HepG2 (cell line): ENCODE measurements around the gene SLC17A9. TPM values are rescaled to one million over a fixed set of nuclear protein-coding genes. Genes with fewer than 3 reads are reported as not detected.
A peak's percentile ranks its signal among the peaks of the same experiment; 100 is the strongest.

Experiments
- AHR ChIP-seq: IDR thresholded peaks from 2 replicates; pipeline ENCODE4 v1.6.1; 2018; ENCODE audit warnings: missing genetic modification reagents, missing compliant biosample characterization
- EED ChIP-seq: sonication (generic); formaldehyde crosslinking; IDR thresholded peaks from 2 replicates; pipeline ENCODE4 v1.5.0; 2020; ENCODE audit warnings: mild to moderate bottlenecking, missing genetic modification reagents
- ELF1 ChIP-seq: sonication (generic); formaldehyde crosslinking; IDR thresholded peaks from 2 replicates; pipeline ENCODE4 v1.4.0; 2020; ENCODE audit warnings: missing genetic modification reagents
- GTF3A ChIP-seq: sonication (generic); formaldehyde crosslinking; conservative IDR thresholded peaks from 2 replicates; pipeline ENCODE4 v1.4.0; 2020; ENCODE audit warnings: mild to moderate bottlenecking, missing genetic modification reagents
- HNRNPUL1 ChIP-seq: fragments of 200-400 bp; formaldehyde crosslinking; IDR thresholded peaks from 2 replicates; pipeline ENCODE4 v1.6.1; 2017; ENCODE audit warnings: low read depth, mild to moderate bottlenecking, low read length, moderate library complexity
- HOXA5 ChIP-seq: sonication (generic); formaldehyde crosslinking; IDR thresholded peaks from 2 replicates; pipeline ENCODE4 v1.4.0; 2020; ENCODE audit warnings: missing genetic modification reagents
- RAD21 ChIP-seq: fragments of 450-650 bp; formaldehyde crosslinking; IDR thresholded peaks from 2 replicates; pipeline ENCODE4 v1.5.0; 2020; ENCODE audit warnings: mild to moderate bottlenecking
- TBX2 ChIP-seq: sonication (generic); formaldehyde crosslinking; IDR thresholded peaks from 2 replicates; pipeline ENCODE4 v1.5.0; 2020; ENCODE audit warnings: missing genetic modification reagents, mild to moderate bottlenecking, borderline replicate concordance
- ZNF282 ChIP-seq: fragments of 450-650 bp; IDR thresholded peaks from 2 replicates; pipeline ENCODE4 v1.6.1; 2018; ENCODE audit not compliant: partially characterized antibody
- ZNF891 ChIP-seq: sonication (generic); formaldehyde crosslinking; IDR thresholded peaks from 2 replicates; pipeline ENCODE4 v1.5.0; 2020; ENCODE audit warnings: mild to moderate bottlenecking, missing genetic modification reagents
- polyA plus RNA-seq, 8 experiments: library from polyadenylated mRNA; depleted of rRNA in 3 of 8; stranded (reverse) in 7 of 8; unstranded in 1 of 8; fragments of >200 nt; fragmentation: Illumina TruSeq in 4 of 8; extraction: Trizol in 4 of 8; gene quantifications; 2 replicates each; pipeline versions ENCODE4 v1.2.1 to v1.2.3, GENCODE V29; 2011 to 2016; ENCODE audit warnings: low read depth in 4 of 8, missing spikeins in 1 of 8, mixed read lengths in 1 of 8; ENCODE audit not compliant: insufficient read depth in 1 of 8
- total RNA-seq, 5 experiments: library from RNA; depleted of rRNA; stranded (reverse); fragments of >200 nt; fragmentation: Illumina TruSeq; extraction: Trizol; gene quantifications; 2 replicates each; pipeline ENCODE4 v1.2.3, GENCODE V29; 2016; ENCODE audit warnings: low read depth in 1 of 5
- TF ChIP-seq, protein P1 (sequence below): sonication (generic); formaldehyde crosslinking; IDR thresholded peaks from 2 replicates; pipeline ENCODE4 v1.4.0; 2020; ENCODE audit warnings: mild to moderate bottlenecking, missing genetic modification reagents
- TF ChIP-seq, protein P2 (sequence below): IDR thresholded peaks from 2 replicates; pipeline ENCODE4 v1.6.1; 2016; ENCODE audit warnings: missing biosample characterization, missing genetic modification reagents, low read depth
- TF ChIP-seq, protein P3 (sequence below): sonication (generic); formaldehyde crosslinking; conservative IDR thresholded peaks from 2 replicates; pipeline ENCODE4 v1.8.0; 2022; ENCODE audit warnings: low read depth, missing genetic modification reagents
- TF ChIP-seq, protein P4 (sequence below): sonication (generic); formaldehyde crosslinking; IDR thresholded peaks from 2 replicates; pipeline ENCODE4 v1.8.1; 2023; ENCODE audit warnings: missing genetic modification reagents, inconsistent platforms, borderline replicate concordance
- TF ChIP-seq, protein P5 (sequence below): sonication (generic); formaldehyde crosslinking; IDR thresholded peaks from 2 replicates; pipeline ENCODE4 v1.8.1; 2023; ENCODE audit warnings: mild to moderate bottlenecking, missing genetic modification reagents, borderline replicate concordance
- TF ChIP-seq, protein P6 (sequence below): sonication (generic); formaldehyde crosslinking; IDR thresholded peaks from 2 replicates; pipeline ENCODE4 v1.9.0; 2021; ENCODE audit warnings: missing genetic modification reagents, borderline replicate concordance

SLC17A9 gene
- total and polyA plus RNA-seq, 2 of the 13 experiments (the other 11 are each of a cell fraction or from before 2014, with no cell fraction given), result 110 to 191 TPM

DNA sequence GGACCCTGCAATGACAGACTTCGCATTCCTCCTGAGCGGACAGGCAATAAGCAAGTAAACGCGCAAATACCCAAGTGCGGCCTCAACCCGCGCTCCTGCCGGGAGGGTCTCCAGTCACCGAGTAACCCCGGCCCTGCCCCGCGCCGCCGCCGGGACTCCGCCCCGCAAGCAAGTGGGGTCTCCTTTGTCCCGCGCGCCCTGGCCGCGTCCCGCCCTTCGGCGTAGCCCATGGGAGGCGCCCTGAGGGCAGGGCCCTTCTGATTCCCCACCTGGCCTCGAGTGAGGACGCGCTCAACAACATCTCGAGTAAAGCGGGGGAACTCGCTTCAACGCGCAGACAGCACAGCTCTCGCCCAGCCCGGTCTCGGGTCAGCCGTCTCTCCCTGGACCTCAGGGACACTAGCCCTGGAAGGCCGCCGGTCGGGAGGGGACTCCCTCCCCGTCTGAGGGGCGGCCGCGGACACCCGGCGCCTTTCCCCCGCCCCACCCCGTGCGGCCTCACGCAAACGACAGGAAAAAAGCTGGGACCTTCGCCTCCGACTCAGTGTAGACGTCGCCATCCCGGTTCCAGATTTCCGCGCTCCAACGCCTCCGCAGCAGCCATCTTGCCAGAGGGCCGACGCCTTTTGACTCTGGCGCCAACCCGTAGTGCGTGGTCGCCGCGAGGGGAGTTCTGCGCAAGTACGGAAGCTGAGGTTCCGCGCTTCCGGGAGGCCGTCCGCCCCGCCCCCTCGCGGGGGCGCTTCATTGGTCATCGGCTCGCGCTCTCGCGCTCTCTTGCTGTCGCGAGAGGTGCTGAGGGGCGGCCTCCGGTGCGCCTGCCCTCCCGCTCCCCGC lies 15.0 kb upstream of the SLC17A9 start (continued):
- peak; percentile 91 for TF ChIP-seq TBX2 (CRISPR knock-in tag)
- TF ChIP-seq, protein P1, sequence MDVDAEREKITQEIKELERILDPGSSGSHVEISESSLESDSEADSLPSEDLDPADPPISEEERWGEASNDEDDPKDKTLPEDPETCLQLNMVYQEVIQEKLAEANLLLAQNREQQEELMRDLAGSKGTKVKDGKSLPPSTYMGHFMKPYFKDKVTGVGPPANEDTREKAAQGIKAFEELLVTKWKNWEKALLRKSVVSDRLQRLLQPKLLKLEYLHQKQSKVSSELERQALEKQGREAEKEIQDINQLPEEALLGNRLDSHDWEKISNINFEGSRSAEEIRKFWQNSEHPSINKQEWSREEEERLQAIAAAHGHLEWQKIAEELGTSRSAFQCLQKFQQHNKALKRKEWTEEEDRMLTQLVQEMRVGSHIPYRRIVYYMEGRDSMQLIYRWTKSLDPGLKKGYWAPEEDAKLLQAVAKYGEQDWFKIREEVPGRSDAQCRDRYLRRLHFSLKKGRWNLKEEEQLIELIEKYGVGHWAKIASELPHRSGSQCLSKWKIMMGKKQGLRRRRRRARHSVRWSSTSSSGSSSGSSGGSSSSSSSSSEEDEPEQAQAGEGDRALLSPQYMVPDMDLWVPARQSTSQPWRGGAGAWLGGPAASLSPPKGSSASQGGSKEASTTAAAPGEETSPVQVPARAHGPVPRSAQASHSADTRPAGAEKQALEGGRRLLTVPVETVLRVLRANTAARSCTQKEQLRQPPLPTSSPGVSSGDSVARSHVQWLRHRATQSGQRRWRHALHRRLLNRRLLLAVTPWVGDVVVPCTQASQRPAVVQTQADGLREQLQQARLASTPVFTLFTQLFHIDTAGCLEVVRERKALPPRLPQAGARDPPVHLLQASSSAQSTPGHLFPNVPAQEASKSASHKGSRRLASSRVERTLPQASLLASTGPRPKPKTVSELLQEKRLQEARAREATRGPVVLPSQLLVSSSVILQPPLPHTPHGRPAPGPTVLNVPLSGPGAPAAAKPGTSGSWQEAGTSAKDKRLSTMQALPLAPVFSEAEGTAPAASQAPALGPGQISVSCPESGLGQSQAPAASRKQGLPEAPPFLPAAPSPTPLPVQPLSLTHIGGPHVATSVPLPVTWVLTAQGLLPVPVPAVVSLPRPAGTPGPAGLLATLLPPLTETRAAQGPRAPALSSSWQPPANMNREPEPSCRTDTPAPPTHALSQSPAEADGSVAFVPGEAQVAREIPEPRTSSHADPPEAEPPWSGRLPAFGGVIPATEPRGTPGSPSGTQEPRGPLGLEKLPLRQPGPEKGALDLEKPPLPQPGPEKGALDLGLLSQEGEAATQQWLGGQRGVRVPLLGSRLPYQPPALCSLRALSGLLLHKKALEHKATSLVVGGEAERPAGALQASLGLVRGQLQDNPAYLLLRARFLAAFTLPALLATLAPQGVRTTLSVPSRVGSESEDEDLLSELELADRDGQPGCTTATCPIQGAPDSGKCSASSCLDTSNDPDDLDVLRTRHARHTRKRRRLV (CRISPR knock-in tag), result peak; percentile 77
- TF ChIP-seq EED (CRISPR knock-in tag), result peak; percentile 90
- TF ChIP-seq, protein P2, sequence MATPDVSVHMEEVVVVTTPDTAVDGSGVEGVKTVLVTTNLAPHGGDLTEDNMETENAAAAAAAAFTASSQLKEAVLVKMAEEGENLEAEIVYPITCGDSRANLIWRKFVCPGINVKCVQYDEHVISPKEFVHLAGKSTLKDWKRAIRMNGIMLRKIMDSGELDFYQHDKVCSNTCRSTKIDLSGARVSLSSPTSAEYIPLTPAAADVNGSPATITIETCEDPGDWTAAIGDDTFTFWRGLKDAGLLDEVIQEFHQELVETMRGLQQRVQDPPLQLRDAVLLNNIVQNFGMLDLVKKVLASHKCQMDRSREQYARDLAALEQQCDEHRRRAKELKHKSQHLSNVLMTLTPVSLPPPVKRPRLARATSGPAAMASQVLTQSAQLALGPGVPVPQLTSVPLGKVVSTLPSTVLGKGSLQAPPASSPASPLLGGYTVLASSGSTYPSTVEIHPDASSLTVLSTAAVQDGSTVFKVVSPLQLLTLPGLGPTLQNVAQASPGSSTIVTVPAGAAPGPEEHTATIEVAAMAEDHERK (CRISPR knock-in tag), result peak; percentile 72
- peak; percentile 98 for TF ChIP-seq ZNF891 (CRISPR knock-in tag)
- TF ChIP-seq, protein P3, sequence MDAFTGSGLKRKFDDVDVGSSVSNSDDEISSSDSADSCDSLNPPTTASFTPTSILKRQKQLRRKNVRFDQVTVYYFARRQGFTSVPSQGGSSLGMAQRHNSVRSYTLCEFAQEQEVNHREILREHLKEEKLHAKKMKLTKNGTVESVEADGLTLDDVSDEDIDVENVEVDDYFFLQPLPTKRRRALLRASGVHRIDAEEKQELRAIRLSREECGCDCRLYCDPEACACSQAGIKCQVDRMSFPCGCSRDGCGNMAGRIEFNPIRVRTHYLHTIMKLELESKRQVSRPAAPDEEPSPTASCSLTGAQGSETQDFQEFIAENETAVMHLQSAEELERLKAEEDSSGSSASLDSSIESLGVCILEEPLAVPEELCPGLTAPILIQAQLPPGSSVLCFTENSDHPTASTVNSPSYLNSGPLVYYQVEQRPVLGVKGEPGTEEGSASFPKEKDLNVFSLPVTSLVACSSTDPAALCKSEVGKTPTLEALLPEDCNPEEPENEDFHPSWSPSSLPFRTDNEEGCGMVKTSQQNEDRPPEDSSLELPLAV (CRISPR knock-in tag), result no peak; the same call in 1 of the 2 replicates
- peak; percentile 98 for TF ChIP-seq HOXA5 (CRISPR knock-in tag)
- peak; percentile 53; the same call in 1 of the 2 replicates for TF ChIP-seq RAD21 (CRISPR knock-in tag)
- TF ChIP-seq, protein P4, sequence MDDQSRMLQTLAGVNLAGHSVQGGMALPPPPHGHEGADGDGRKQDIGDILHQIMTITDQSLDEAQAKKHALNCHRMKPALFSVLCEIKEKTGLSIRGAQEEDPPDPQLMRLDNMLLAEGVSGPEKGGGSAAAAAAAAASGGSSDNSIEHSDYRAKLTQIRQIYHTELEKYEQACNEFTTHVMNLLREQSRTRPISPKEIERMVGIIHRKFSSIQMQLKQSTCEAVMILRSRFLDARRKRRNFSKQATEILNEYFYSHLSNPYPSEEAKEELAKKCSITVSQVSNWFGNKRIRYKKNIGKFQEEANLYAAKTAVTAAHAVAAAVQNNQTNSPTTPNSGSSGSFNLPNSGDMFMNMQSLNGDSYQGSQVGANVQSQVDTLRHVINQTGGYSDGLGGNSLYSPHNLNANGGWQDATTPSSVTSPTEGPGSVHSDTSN (CRISPR knock-in tag), result peak; percentile 59
- TF ChIP-seq AHR (CRISPR knock-in tag), result peak; percentile 91
- peak; percentile 19; the same call in 1 of the 2 replicates for TF ChIP-seq HNRNPUL1
- TF ChIP-seq ELF1 (CRISPR knock-in tag), result peak; percentile 99
- no peak for TF ChIP-seq ZNF282
- TF ChIP-seq, protein P5, sequence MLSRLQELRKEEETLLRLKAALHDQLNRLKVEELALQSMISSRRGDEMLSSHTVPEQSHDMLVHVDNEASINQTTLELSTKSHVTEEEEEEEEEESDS, result peak; percentile 84; the same call in 1 of the 2 replicates
- TF ChIP-seq, protein P6, sequence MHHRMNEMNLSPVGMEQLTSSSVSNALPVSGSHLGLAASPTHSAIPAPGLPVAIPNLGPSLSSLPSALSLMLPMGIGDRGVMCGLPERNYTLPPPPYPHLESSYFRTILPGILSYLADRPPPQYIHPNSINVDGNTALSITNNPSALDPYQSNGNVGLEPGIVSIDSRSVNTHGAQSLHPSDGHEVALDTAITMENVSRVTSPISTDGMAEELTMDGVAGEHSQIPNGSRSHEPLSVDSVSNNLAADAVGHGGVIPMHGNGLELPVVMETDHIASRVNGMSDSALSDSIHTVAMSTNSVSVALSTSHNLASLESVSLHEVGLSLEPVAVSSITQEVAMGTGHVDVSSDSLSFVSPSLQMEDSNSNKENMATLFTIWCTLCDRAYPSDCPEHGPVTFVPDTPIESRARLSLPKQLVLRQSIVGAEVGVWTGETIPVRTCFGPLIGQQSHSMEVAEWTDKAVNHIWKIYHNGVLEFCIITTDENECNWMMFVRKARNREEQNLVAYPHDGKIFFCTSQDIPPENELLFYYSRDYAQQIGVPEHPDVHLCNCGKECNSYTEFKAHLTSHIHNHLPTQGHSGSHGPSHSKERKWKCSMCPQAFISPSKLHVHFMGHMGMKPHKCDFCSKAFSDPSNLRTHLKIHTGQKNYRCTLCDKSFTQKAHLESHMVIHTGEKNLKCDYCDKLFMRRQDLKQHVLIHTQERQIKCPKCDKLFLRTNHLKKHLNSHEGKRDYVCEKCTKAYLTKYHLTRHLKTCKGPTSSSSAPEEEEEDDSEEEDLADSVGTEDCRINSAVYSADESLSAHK, result 0 out of 2 replicates have a peak, but pooled peaks have one; percentile 48
- no peak for TF ChIP-seq GTF3A
